ENCODE data around the gene GFER. TPM values are rescaled to one million over a fixed set of nuclear protein-coding genes. Genes with fewer than 3 reads are reported as not detected.
"Not testable (repeated sequence)": the region's sequence is repeated elsewhere in the genome, so short reads cannot be mapped to it uniquely, and the experiment has no call there.

The GFER gene
- total RNA-seq: 8.7 and 12.1 TPM in 2 replicates

DNA sequence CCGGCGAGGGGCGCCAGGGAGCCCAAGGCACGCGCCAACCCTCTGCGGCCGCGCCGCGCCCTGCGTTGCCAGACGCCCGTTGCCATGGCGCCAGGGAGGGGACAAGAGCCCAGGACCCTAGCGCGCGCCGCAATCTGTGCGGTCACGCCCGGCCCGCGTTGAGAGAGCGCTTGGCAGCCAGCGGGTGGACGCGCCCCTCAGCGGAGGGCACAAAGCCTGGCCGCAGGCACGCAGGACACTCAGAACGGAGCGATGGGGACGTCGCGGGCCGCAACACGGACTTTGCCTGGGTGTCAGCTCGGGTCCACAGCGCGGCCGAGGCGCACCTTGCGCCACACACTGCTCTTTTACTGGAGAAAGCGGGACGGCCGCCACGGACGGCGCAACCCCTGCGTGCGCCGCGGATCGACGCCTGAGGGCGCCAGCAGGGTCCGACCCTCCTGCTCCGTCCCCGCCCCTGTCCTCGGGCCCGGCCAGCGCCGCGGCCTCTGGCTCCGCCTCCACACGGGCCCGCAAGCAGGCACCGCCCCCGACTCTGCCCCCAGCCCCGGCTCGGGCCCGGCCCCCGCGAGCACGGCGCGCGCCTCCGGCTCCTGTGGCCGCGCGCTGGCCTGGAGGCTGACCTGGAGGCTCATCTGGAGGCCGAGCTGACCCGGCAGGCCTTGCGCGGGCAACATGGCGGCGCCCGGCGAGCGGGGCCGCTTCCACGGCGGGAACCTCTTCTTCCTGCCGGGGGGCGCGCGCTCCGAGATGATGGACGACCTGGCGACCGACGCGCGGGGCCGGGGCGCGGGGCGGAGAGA lies at the start of gene GFER:
TSS of gene GFER (plus strand) at position 650 of the 803 bp plus-strand sequence. CDS start at position 676, 26 bp downstream.
- Histone ChIP-seq H3K27me3 (ENCODE audit: insufficient read depth, low read length) (peaks cover 42% of the 10 kb centered on the region), H3K4me1 (ENCODE audit: insufficient read depth, low read length) (peaks cover 10% of the 10 kb centered on the region), H3K27ac (ENCODE audit: low read depth, low read length) (no peak within 1 kb of the TSS), H4K20me1 (ENCODE audit: insufficient read depth, low read length) (peaks cover 18% of the 10 kb centered on the region), H3K79me2 (ENCODE audit: insufficient read depth, low read length) (peaks cover 12% of the 10 kb centered on the region), H3K36me3 (ENCODE audit: insufficient read depth, low read length) (peaks cover 11% of the 10 kb centered on the region), H2AFZ (ENCODE audit: low read length) (peak within 1 kb of the TSS; percentile 80), H3K9me3 (ENCODE audit: low read depth, low read length) (no peaks in the 10 kb centered on the region), H3K4me2 (ENCODE audit: insufficient read depth, low read length) (peak within 1 kb of the TSS; percentile 95), H3K4me3 (ENCODE audit: insufficient read depth, low read length) (peak within 1 kb of the TSS; percentile 85)
- DNase-seq (ENCODE audit: insufficient read length, low spot score, missing footprints): peak; percentile 100
- TF ChIP-seq, protein P1, sequence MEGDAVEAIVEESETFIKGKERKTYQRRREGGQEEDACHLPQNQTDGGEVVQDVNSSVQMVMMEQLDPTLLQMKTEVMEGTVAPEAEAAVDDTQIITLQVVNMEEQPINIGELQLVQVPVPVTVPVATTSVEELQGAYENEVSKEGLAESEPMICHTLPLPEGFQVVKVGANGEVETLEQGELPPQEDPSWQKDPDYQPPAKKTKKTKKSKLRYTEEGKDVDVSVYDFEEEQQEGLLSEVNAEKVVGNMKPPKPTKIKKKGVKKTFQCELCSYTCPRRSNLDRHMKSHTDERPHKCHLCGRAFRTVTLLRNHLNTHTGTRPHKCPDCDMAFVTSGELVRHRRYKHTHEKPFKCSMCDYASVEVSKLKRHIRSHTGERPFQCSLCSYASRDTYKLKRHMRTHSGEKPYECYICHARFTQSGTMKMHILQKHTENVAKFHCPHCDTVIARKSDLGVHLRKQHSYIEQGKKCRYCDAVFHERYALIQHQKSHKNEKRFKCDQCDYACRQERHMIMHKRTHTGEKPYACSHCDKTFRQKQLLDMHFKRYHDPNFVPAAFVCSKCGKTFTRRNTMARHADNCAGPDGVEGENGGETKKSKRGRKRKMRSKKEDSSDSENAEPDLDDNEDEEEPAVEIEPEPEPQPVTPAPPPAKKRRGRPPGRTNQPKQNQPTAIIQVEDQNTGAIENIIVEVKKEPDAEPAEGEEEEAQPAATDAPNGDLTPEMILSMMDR (IDR thresholded peaks at IDR 0.05; ENCODE audit: extremely low read depth, low read depth, low read length): peak; percentile 10

DNA sequence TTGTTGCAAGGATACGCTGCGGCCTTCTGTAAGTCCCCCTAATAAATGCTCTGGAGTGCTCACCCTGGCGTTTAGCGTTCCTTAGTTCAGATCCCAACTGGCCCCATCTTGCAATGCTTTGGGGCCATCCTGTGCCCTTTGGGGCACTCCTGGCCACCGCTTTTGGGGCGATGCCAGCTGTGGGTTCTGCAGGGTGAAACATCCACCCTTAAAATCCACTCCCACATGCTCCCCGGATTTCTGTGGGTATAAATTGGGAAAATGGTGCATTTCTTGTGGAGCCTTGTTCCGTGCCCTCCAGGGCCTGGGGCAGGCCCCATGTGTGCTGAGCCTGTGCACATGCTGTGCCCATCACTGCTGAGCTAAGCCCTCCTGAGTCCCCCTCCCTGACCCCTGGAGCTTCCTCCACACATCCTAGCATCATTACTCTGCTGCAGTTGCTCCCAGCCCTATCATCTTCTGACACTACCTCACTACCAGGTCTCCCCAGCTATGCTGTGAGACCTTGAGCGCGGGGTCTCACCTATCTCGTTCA lies 47.0 kb upstream of the GFER start:
- Histone ChIP-seq H4K20me1 (ENCODE audit: insufficient read depth, low read length) (no peaks in the 10 kb centered on the region), H3K79me2 (ENCODE audit: insufficient read depth, low read length) (no peaks in the 10 kb centered on the region), H3K27me3 (ENCODE audit: insufficient read depth, low read length) (no peaks in the 10 kb centered on the region), H3K4me1 (ENCODE audit: insufficient read depth, low read length) (no peaks in the 10 kb centered on the region), H3K36me3 (ENCODE audit: insufficient read depth, low read length) (peaks cover 14% of the 10 kb centered on the region), H3K9me3 (ENCODE audit: low read depth, low read length) (no peaks in the 10 kb centered on the region), H3K4me2 (ENCODE audit: insufficient read depth, low read length) (no peak overlapping the region), H2AFZ (ENCODE audit: low read length) (no peak overlapping the region), H3K4me3 (ENCODE audit: insufficient read depth, low read length) (no peak overlapping the region), H3K27ac (ENCODE audit: low read depth, low read length) (no peak overlapping the region)
- peak; percentile 50 for DNase-seq (ENCODE audit: insufficient read length, low spot score, missing footprints)
- TF ChIP-seq, protein P1 (IDR thresholded peaks at IDR 0.05; ENCODE audit: extremely low read depth, low read depth, low read length): no peak

DNA sequence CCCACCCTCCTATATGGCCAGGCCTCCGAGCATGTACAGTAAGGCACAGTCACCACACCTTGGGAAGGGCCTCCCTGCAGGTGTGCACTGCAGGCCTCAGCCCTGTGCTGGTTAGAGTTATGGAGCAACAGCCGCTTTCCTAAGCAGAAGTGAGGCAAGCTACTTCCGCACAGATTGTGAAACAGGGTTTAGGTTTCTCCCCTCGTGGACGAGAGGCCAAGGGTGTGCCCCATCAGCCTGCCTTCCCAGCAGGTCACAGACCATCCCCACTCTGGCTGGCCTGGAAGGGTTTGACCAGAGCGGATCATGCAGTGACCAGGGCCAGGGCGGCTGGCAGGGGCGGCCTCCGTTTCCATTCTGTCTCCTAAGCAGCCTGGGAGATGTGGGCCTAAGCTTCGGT lies 45.7 kb upstream of the GFER start:
- no peak overlapping the region for H3K4me3 ChIP-seq (ENCODE audit: insufficient read depth, low read length)
- peaks cover 14% of the 10 kb centered on the region for H3K36me3 ChIP-seq (ENCODE audit: insufficient read depth, low read length)
- H3K4me2 ChIP-seq (ENCODE audit: insufficient read depth, low read length): no peak overlapping the region
- no peaks in the 10 kb centered on the region for H3K27me3 ChIP-seq (ENCODE audit: insufficient read depth, low read length)
- no peaks in the 10 kb centered on the region for H3K9me3 ChIP-seq (ENCODE audit: low read depth, low read length)
- DNase-seq (ENCODE audit: insufficient read length, low spot score, missing footprints): peak; percentile 61
- H2AFZ ChIP-seq (ENCODE audit: low read length): no peak overlapping the region
- H3K4me1 ChIP-seq (ENCODE audit: insufficient read depth, low read length): peaks cover 6% of the 10 kb centered on the region
- TF ChIP-seq, protein P1 (IDR thresholded peaks at IDR 0.05; ENCODE audit: extremely low read depth, low read depth, low read length): no peak
- no peak overlapping the region for H3K27ac ChIP-seq (ENCODE audit: low read depth, low read length)
- H4K20me1 ChIP-seq (ENCODE audit: insufficient read depth, low read length): no peaks in the 10 kb centered on the region
- no peaks in the 10 kb centered on the region for H3K79me2 ChIP-seq (ENCODE audit: insufficient read depth, low read length)

DNA sequence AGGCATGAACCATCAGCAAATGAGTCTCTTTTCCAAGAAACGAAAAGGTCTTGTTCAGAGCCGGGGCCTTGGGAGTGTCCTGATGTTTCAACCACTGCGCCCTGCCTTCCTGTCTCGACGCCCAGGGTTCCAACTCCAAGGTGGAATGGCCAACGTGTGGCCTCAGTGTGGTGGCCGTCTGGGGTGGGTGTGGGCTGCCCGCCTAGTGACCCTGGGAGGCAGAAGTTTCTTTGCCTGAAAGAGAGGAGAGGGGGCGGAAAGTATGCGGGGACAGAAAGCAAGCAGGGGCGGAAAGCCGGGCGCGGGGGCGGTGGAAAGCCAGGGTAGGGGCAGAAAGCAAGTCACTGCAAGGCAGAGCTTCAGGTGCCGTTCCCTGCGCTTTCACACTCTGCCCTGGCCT lies 45.1 kb upstream of the GFER start:
- DNase-seq (ENCODE audit: insufficient read length, low spot score, missing footprints): peak; percentile 27
- Histone ChIP-seq H3K4me2 (ENCODE audit: insufficient read depth, low read length) (no peak overlapping the region), H2AFZ (ENCODE audit: low read length) (no peak overlapping the region), H3K4me1 (ENCODE audit: insufficient read depth, low read length) (peaks cover 10% of the 10 kb centered on the region), H3K79me2 (ENCODE audit: insufficient read depth, low read length) (no peaks in the 10 kb centered on the region), H3K36me3 (ENCODE audit: insufficient read depth, low read length) (peaks cover 14% of the 10 kb centered on the region), H3K27me3 (ENCODE audit: insufficient read depth, low read length) (no peaks in the 10 kb centered on the region), H3K27ac (ENCODE audit: low read depth, low read length) (no peak overlapping the region), H3K4me3 (ENCODE audit: insufficient read depth, low read length) (no peak overlapping the region), H3K9me3 (ENCODE audit: low read depth, low read length) (no peaks in the 10 kb centered on the region), H4K20me1 (ENCODE audit: insufficient read depth, low read length) (no peaks in the 10 kb centered on the region)
- TF ChIP-seq, protein P1 (IDR thresholded peaks at IDR 0.05; ENCODE audit: extremely low read depth, low read depth, low read length): no peak

DNA sequence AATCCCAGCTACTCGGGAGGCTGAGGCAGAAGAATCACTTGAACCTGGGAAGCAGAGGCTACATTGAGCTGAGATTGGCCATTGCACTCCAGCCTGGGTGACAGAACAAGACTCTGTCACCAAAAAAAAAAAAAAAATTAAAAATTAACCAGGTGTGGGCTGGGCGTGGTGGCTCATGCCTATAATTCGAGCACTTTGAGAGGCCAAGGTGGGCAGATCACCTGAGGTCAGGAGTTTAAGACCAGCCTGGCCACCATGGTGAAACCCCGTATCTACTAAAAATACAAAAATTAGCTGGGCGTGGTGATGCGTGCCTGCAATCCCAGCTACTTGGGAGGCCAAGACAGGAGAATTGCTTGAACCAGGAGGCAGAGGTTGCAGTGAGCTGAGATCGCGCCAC lies 44.2 kb upstream of the GFER start:
- not testable (repeated sequence) for H3K4me3 ChIP-seq (ENCODE audit: insufficient read depth, low read length); H3K9me3 ChIP-seq (ENCODE audit: low read depth, low read length); H3K27ac ChIP-seq (ENCODE audit: low read depth, low read length); H2AFZ ChIP-seq (ENCODE audit: low read length); H3K27me3 ChIP-seq (ENCODE audit: insufficient read depth, low read length); H3K79me2 ChIP-seq (ENCODE audit: insufficient read depth, low read length); H3K4me2 ChIP-seq (ENCODE audit: insufficient read depth, low read length); DNase-seq (ENCODE audit: insufficient read length, low spot score, missing footprints); H4K20me1 ChIP-seq (ENCODE audit: insufficient read depth, low read length)
- peaks cover 10% of the 10 kb centered on the region for H3K4me1 ChIP-seq (ENCODE audit: insufficient read depth, low read length)
- peaks cover 14% of the 10 kb centered on the region for H3K36me3 ChIP-seq (ENCODE audit: insufficient read depth, low read length)

Measured in osteoblast (primary cell).